ENCODE results near the gene AMZ1.

Gene AMZ1

DNA sequence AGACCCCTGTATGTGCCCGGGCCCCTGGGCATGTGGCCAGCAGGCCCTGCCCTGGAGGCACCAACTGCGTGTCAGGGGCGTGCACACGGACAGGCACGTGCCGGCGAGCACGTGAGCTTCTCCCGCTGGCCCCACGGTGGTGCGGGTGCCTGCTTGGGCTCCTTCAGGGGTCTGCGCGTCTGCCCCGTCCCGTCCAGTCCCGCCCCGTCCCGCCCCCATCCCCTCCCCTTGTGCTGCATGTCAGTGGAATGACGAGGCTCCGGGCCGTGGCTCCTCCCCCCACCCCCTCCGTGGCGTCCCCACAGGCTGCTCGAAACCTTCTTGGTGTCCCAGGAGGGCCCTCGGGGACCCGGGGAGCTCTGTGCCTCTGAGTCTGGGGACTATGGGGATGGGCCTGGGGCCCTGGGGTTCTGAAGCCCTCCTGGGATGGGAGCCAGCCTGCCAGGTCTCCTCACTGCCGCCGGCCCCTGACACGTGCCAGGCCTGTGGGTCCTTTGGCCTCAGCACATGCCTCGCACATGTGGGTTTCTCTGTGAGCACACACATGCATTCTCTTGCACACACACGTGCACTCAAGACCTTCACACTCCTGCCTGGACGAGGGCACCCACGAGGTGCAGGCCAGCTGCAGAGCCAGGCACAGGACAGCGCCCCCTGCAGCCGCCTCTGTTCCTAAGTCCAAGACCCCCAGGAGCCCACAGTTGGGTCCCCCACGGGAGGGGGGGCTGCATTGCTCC lies 27.5 kb upstream of the AMZ1 start:
- no peaks in the 10 kb centered on the region for H3K9me3 ChIP-seq (ENCODE audit: control insufficient read depth in 5 of 5, low read length in 5 of 5)
- H3K9ac ChIP-seq (ENCODE audit: low read length in 5 of 5) = no peak overlapping the region
- H3K4me3 ChIP-seq (ENCODE audit: low read depth in 1 of 5, low read length in 5 of 5) = no peak overlapping the region
- peaks cover 0 to 64% (median 30%) of the 10 kb centered on the region in 5 donors for H3K36me3 ChIP-seq (ENCODE audit: control insufficient read depth in 5 of 5, insufficient read depth in 5 of 5, low read length in 5 of 5)
- H3K27ac ChIP-seq (ENCODE audit: low read depth, low read length) = no peak overlapping the region
- peaks cover 2 to 20% (median 17%) of the 10 kb centered on the region in 5 donors for H3K4me1 ChIP-seq (ENCODE audit: control insufficient read depth in 5 of 5, insufficient read depth in 5 of 5, low read length in 5 of 5)
- peaks cover 0 to 3% (median 1%) of the 10 kb centered on the region in 5 donors for H3K27me3 ChIP-seq (ENCODE audit: control insufficient read depth in 5 of 5, insufficient read depth in 4 of 5, low read length in 5 of 5)

GRCh38 chr7:2661096-2661449 lies 26.9 kb upstream of the AMZ1 start:
- no peak overlapping the region for H3K4me3 ChIP-seq (ENCODE audit: low read depth in 1 of 5, low read length in 5 of 5)
- H3K9ac ChIP-seq (ENCODE audit: low read length in 5 of 5) = no peak overlapping the region
- H3K4me1 ChIP-seq (ENCODE audit: control insufficient read depth in 5 of 5, insufficient read depth in 5 of 5, low read length in 5 of 5) = peaks cover 2 to 24% (median 21%) of the 10 kb centered on the region in 5 donors
- H3K9me3 ChIP-seq (ENCODE audit: control insufficient read depth in 5 of 5, low read length in 5 of 5) = no peaks in the 10 kb centered on the region
- no peak overlapping the region for H3K27ac ChIP-seq (ENCODE audit: low read depth, low read length)
- H3K36me3 ChIP-seq (ENCODE audit: control insufficient read depth in 5 of 5, insufficient read depth in 5 of 5, low read length in 5 of 5) = peaks cover 0 to 58% (median 30%) of the 10 kb centered on the region in 5 donors
- peaks cover 0 to 4% (median 4%) of the 10 kb centered on the region in 5 donors for H3K27me3 ChIP-seq (ENCODE audit: control insufficient read depth in 5 of 5, insufficient read depth in 4 of 5, low read length in 5 of 5)

- H3K27me3 ChIP-seq (ENCODE audit: control insufficient read depth in 5 of 5, insufficient read depth in 4 of 5, low read length in 5 of 5) = peaks cover 0 to 6% (median 4%) of the 10 kb centered on the region in 5 donors
- H3K4me3 ChIP-seq (ENCODE audit: low read depth in 1 of 5, low read length in 5 of 5) = no peak overlapping the region
- H3K9me3 ChIP-seq (ENCODE audit: control insufficient read depth in 5 of 5, low read length in 5 of 5) = peaks cover 0 to 3% (median 2%) of the 10 kb centered on the region in 5 donors
- peaks cover 2 to 26% (median 24%) of the 10 kb centered on the region in 5 donors for H3K4me1 ChIP-seq (ENCODE audit: control insufficient read depth in 5 of 5, insufficient read depth in 5 of 5, low read length in 5 of 5)
- no peak overlapping the region for H3K27ac ChIP-seq (ENCODE audit: low read depth, low read length)
- H3K36me3 ChIP-seq (ENCODE audit: control insufficient read depth in 5 of 5, insufficient read depth in 5 of 5, low read length in 5 of 5) = peaks cover 0 to 52% (median 24%) of the 10 kb centered on the region in 5 donors
- no peak overlapping the region for H3K9ac ChIP-seq (ENCODE audit: low read length in 5 of 5)
Measured at GRCh38 chr7:2661602-2662272, 26.3 kb upstream of the AMZ1 start.

DNA sequence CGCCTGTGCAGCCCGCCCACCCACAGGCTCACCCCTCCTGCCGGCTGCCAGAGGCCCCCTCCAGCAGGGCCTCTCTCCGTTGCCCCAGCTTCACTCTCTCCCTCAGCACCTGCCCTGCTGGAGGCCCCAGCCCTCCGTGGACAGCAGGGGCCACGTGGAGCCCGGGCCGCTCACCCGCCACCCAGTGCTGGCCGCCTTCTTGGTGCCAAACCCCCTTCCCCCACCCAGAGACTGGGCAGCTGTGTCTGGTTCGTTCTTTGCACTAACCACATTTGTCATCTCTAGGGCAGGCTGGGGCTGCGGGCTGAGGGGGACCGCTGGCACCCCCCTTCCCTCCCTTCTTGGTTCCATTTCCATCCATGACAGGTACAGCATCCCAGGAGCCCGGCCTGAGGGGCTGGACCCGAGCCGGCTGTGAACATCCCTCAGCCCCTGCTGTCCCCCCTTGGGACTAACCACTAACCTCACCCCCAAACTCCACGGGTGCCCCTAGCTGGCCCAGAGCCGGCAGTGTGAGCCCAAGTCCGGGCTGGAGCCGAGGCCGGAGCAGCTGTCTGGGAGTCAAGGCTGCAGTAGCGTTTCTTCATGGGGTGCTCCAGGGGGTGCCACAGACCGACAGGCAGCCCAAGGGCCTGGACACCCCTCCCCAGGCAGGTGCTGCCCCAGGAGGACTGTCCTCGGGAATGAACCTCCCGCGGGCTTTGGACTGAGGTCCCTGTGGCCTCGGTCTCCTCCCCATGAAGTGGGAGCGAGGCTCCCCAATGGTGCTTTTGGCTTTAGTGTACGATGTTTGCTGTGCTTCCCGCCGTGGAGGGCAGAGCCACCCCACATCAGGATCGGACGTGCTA lies 25.5 kb upstream of the AMZ1 start:
- Histone ChIP-seq H3K4me3 (ENCODE audit: low read depth in 1 of 5, low read length in 5 of 5) (no peak overlapping the region), H3K27ac (ENCODE audit: low read depth, low read length) (no peak overlapping the region), H3K36me3 (ENCODE audit: control insufficient read depth in 5 of 5, insufficient read depth in 5 of 5, low read length in 5 of 5) (peaks cover 0 to 44% (median 22%) of the 10 kb centered on the region in 5 donors), H3K27me3 (ENCODE audit: control insufficient read depth in 5 of 5, insufficient read depth in 4 of 5, low read length in 5 of 5) (peaks cover 0 to 10% (median 8%) of the 10 kb centered on the region in 5 donors), H3K9me3 (ENCODE audit: control insufficient read depth in 5 of 5, low read length in 5 of 5) (peaks cover 0 to 9% (median 6%) of the 10 kb centered on the region in 5 donors), H3K4me1 (ENCODE audit: control insufficient read depth in 5 of 5, insufficient read depth in 5 of 5, low read length in 5 of 5) (peaks cover 2 to 27% (median 24%) of the 10 kb centered on the region in 5 donors), H3K9ac (ENCODE audit: low read length in 5 of 5) (peak overlapping the region in 1 of 5 donors; percentile 47)

DNA sequence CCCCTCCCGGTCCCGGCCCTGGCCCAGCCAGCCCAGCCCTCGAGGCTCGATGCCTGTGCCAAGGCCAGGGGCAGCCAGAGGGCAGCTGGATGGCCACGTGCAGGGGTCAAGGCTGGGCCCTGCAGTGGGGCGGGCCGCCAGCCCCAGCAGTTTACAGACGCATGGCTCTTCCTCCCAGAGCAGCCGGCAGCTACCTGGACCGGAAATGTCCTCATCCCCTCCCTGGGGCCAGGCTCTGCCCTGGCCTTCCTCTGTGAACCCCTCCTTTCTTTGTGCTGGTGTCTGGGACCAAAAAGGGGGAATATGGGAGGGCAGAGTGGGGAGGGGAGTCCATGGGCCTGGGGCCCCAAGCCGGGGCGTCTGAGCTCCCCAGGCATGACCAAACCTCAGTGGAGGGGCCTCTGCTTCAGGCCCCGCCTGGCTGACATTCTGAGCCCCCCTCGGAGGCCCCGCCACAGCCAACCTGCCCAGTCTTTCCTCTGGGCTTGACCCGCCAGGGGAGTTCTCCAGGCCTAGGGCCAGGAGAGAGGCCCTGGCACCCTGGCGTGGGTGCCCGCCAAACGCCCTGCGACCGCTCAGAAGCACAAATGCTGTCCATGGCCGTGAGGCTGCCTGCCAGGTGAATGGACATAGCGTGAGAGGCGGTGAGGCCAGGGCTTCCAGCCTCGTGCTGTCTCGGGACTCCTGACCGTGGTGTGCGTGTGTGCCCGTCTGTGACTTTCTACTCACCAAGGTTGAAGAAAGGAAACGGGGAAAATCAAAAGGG lies 24.7 kb upstream of the AMZ1 start:
- Histone ChIP-seq H3K27me3 (ENCODE audit: control insufficient read depth in 5 of 5, insufficient read depth in 4 of 5, low read length in 5 of 5) (peaks cover 2 to 15% (median 11%) of the 10 kb centered on the region in 5 donors), H3K9ac (ENCODE audit: low read length in 5 of 5) (peak overlapping the region in 1 of 5 donors; percentile 47), H3K4me3 (ENCODE audit: low read depth in 1 of 5, low read length in 5 of 5) (no peak overlapping the region), H3K27ac (ENCODE audit: low read depth, low read length) (no peak overlapping the region), H3K9me3 (ENCODE audit: control insufficient read depth in 5 of 5, low read length in 5 of 5) (peaks cover 0 to 9% (median 6%) of the 10 kb centered on the region in 5 donors), H3K36me3 (ENCODE audit: control insufficient read depth in 5 of 5, insufficient read depth in 5 of 5, low read length in 5 of 5) (peaks cover 0 to 36% (median 15%) of the 10 kb centered on the region in 5 donors), H3K4me1 (ENCODE audit: control insufficient read depth in 5 of 5, insufficient read depth in 5 of 5, low read length in 5 of 5) (peaks cover 2 to 27% (median 24%) of the 10 kb centered on the region in 5 donors)

DNA sequence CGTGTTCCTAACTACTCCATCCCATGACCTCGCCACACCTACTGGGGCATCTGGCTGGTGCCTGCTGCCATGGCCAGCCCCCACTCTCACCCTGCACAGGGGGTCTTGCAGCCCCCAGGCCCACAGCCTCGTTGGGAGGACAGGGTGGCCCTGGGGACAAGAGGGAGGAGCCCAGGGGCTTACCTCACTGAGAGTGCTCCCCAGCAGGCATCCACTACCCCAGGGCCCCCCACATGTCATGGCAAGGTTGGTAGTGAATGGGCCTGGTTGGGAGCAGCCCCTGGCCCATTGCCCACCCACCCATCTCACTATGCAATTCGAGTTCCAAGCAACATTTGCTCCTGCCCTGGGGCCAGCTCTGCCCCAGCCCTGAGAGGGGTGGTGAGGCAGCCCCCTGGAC lies 24.0 kb upstream of the AMZ1 start:
- Histone ChIP-seq H3K9me3 (ENCODE audit: control insufficient read depth in 5 of 5, low read length in 5 of 5) (peaks cover 0 to 9% (median 6%) of the 10 kb centered on the region in 5 donors), H3K4me3 (ENCODE audit: low read depth in 1 of 5, low read length in 5 of 5) (no peak overlapping the region), H3K27me3 (ENCODE audit: control insufficient read depth in 5 of 5, insufficient read depth in 4 of 5, low read length in 5 of 5) (peaks cover 3 to 16% (median 12%) of the 10 kb centered on the region in 5 donors), H3K4me1 (ENCODE audit: control insufficient read depth in 5 of 5, insufficient read depth in 5 of 5, low read length in 5 of 5) (peaks cover 2 to 27% (median 24%) of the 10 kb centered on the region in 5 donors), H3K9ac (ENCODE audit: low read length in 5 of 5) (no peak overlapping the region), H3K36me3 (ENCODE audit: control insufficient read depth in 5 of 5, insufficient read depth in 5 of 5, low read length in 5 of 5) (peaks cover 0 to 29% (median 9%) of the 10 kb centered on the region in 5 donors), H3K27ac (ENCODE audit: low read depth, low read length) (no peak overlapping the region)

DNA sequence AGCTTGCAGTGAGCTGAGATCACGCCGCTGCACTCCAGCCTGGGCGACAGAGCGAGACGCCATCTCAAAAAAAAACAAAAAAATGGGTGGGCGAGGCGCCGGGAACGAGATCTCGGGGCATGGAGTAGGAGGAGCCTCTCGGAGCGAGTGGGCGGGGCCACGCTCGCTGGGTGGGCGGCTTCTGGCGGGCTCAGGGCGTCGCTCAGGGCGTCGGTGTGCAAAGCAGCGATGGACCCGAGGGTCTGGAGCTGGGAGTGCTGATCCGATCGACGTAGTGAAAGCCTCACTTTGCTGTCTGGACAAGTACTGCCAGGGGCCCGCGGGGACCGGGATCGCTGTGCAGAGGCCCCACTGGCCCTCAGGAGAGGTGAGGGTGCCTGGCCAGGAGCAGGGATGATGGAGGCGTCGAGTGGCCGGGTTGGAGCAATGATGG lies 22.6 kb upstream of the AMZ1 start:
- Histone ChIP-seq H3K4me3 (ENCODE audit: low read depth in 1 of 5, low read length in 5 of 5) (no peak overlapping the region), H3K9ac (ENCODE audit: low read length in 5 of 5) (no peak overlapping the region), H3K27ac (ENCODE audit: low read depth, low read length) (no peak overlapping the region), H3K36me3 (ENCODE audit: control insufficient read depth in 5 of 5, insufficient read depth in 5 of 5, low read length in 5 of 5) (peaks cover 0 to 17% (median 9%) of the 10 kb centered on the region in 5 donors), H3K4me1 (ENCODE audit: control insufficient read depth in 5 of 5, insufficient read depth in 5 of 5, low read length in 5 of 5) (peaks cover 2 to 27% (median 24%) of the 10 kb centered on the region in 5 donors), H3K9me3 (ENCODE audit: control insufficient read depth in 5 of 5, low read length in 5 of 5) (peaks cover 0 to 9% (median 6%) of the 10 kb centered on the region in 5 donors), H3K27me3 (ENCODE audit: control insufficient read depth in 5 of 5, insufficient read depth in 4 of 5, low read length in 5 of 5) (peaks cover 3 to 21% (median 13%) of the 10 kb centered on the region in 5 donors)

DNA sequence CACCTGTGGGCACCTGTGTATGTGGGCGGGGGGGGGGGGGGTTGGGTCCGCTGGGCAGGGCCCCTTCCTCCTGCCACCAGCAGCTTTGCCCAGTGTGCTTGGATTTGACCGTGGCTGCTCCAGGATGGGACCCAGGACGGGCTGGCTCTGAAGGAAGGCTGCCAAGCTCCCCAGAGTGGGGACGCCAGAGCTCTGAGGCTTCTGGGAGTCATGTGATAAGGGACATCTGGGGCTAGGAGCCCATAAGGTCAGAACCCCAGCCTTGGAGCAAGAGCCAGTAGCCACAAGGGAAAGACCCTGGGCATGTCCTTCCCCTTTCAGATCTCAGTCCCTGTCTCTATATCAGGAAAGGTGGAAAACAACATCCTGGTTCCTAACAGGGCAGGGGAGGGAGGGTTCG lies 21.8 kb upstream of the AMZ1 start:
- peaks cover 0 to 9% (median 6%) of the 10 kb centered on the region in 5 donors for H3K9me3 ChIP-seq (ENCODE audit: control insufficient read depth in 5 of 5, low read length in 5 of 5)
- H3K4me3 ChIP-seq (ENCODE audit: low read depth in 1 of 5, low read length in 5 of 5) = no peak overlapping the region
- H3K36me3 ChIP-seq (ENCODE audit: control insufficient read depth in 5 of 5, insufficient read depth in 5 of 5, low read length in 5 of 5) = peaks cover 0 to 13% (median 7%) of the 10 kb centered on the region in 5 donors
- no peak overlapping the region for H3K27ac ChIP-seq (ENCODE audit: low read depth, low read length)
- H3K27me3 ChIP-seq (ENCODE audit: control insufficient read depth in 5 of 5, insufficient read depth in 4 of 5, low read length in 5 of 5) = peaks cover 3 to 21% (median 13%) of the 10 kb centered on the region in 5 donors
- H3K4me1 ChIP-seq (ENCODE audit: control insufficient read depth in 5 of 5, insufficient read depth in 5 of 5, low read length in 5 of 5) = peaks cover 2 to 31% (median 28%) of the 10 kb centered on the region in 5 donors
- H3K9ac ChIP-seq (ENCODE audit: low read length in 5 of 5) = no peak overlapping the region
